AG09319 (cell line): Measurements from ENCODE around the gene TPTE.
"Not testable (repeated sequence)": the region's sequence is repeated elsewhere in the genome, so short reads cannot be mapped to it uniquely, and the experiment has no call there.

Experiments used
- DNase-seq: peaks from one replicate; pipeline ENCODE4 v3.0.0-alpha.2; 2010; ENCODE audit warnings: low read depth; ENCODE audit errors: extremely low read depth
- TF ChIP-seq, protein P1 (sequence below): IDR thresholded peaks from 2 replicates; pipeline ENCODE4 v1.5.1; 2011; ENCODE audit warnings: low read depth, mild to moderate bottlenecking, inconsistent platforms, low read length, moderate library complexity

TPTE gene

DNA sequence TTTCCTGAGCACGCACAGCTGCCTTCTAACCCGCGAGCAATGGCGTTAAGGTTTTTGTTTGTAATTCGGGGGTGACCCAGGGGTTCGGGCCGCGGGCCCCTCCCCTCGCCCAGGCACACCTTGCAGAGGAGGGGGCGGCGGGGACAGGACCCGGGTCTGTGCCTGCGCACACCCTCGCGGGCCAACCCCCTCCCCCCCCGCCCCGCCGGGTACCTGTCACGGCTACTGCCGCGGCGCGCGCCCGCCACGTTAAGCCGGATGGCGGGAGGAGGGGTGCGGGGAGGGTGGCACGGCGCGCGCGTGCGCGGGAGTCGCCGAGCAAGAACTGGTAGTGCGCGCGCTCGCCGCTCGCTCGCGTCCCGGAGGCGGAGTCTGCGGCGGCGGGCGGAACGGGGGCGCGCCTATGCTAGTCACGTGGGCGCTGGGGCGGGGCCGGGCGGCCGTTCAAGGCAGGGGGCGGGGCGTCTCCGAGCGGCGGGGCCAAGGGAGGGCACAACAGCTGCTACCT, at the start of gene TPTE:
TSS of gene TPTE (plus strand) at position 493 of the 508 bp plus-strand sequence. CDS start 17,141 bp downstream, outside the sequence.
- DNase-seq, result no peak
- TF ChIP-seq, protein P1, sequence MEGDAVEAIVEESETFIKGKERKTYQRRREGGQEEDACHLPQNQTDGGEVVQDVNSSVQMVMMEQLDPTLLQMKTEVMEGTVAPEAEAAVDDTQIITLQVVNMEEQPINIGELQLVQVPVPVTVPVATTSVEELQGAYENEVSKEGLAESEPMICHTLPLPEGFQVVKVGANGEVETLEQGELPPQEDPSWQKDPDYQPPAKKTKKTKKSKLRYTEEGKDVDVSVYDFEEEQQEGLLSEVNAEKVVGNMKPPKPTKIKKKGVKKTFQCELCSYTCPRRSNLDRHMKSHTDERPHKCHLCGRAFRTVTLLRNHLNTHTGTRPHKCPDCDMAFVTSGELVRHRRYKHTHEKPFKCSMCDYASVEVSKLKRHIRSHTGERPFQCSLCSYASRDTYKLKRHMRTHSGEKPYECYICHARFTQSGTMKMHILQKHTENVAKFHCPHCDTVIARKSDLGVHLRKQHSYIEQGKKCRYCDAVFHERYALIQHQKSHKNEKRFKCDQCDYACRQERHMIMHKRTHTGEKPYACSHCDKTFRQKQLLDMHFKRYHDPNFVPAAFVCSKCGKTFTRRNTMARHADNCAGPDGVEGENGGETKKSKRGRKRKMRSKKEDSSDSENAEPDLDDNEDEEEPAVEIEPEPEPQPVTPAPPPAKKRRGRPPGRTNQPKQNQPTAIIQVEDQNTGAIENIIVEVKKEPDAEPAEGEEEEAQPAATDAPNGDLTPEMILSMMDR, result no peak

DNA sequence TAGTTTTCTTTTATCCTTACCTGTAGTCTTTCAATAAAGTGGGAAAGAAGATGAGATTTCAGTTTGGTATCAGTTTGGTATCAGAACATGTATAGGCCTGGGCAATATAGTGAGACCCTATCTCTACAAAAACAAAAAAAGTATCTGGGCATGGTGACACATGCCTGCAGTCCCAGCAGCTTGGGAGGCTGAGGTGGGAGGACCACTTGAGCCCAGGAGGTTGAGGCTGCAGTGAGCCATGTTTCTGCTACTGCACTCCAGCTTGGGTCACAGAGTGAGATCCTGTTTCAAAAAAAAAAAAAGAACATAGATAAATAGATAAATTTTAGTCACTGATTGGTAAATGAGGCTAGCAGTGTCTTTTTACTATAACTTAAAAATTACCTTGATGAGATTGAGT, 49.4 kb upstream of the TPTE start:
- DNase-seq, result not testable (repeated sequence)

DNA sequence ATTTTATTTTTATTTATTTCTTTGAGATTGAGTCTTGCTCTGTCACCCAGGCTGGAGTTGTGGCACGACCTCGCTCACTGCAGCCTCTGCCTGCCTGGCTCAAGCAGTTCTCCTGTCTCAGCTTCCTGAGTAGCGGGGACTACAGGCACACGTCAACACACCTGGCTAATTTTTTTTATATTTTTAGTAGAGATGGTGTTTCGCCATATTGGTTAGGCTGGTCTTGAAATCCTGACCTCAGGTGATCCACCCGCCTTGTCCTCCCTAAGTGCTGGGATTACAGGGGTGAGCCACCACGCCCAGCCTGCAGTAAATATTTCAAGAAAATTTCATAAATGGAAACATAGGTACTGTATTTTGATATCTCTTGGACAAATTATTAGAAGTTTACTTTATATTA, 43.6 kb upstream of the TPTE start:
- not testable (repeated sequence) for DNase-seq

DNA sequence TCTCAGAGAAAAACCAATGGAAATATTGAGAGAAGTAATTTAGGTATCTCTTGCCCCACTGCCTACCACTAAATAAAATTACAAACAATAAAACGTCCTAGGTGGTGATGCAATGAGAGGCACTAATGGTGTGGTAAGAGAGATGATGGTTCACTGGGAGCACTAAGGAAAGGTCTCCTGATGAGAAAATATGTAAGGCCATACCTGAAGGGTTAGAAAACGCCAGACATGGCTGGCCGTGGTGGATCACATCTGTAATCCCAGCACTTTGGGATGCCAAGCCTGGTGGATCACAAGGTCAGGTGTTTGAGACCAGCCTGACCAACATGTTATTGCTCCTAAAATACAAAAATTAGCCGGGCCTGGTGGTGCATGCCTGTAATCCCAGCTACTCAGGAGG, 41.5 kb upstream of the TPTE start:
- DNase-seq, result not testable (repeated sequence)

DNA sequence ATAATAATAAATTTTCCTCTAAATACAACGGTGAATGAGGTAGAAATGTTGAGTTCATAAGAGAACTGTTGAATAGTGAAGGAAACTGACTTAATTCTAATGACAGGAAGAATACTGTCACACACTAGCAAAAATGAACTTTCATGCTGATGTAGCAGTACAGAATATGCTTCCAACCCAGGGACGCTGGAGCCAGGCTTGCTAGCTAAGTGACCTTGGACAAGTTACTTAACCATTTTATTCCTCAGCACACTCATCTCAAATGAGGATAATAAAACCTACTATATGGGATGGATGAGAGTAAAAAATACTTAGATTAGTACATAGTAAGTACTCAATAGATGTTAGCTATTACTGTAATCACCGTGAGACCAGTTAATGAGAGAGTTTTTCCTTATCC, 36.5 kb upstream of the TPTE start:
- DNase-seq, result not testable (repeated sequence)

DNA sequence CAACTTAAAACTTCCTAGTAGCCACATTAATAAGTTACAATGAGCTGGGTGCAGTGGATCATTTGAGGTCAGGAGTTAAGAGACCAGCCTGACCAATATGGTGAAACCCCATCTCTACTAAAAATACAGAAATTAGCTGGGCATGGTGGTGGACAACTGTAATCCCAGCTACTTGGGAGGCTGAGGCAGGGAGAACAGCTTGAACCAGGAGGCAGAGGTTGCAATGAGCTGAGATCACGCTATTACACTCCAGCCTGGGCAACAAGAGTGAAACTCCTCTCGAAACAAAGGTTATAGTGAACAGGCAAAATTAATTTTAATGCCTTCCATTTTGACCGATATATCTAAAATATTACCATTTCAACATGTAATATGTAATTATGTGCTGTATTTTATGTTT, 30.9 kb upstream of the TPTE start:
- not testable (repeated sequence) for DNase-seq

DNA sequence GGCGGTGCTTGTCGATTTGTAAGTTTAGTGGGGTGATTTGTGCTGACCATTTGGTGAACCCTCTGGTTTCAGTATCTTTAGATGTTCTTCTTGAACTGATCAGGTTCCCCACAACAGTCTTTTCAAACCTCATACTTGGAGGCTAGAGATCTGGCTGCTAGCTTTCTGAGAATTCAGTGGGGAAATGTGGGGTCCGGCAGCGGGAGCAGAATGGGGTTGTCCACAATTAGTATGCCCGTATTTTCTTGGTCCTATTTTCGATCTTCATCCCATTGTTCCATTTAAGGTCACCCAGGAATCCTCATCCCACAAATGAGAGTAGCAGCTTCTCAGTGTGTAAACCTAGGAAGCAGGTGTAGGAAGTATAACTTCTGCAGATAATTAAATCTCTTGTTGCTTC, 10.3 kb upstream of the TPTE start:
- TF ChIP-seq, protein P1, result no peak
- DNase-seq, result no peak

DNA sequence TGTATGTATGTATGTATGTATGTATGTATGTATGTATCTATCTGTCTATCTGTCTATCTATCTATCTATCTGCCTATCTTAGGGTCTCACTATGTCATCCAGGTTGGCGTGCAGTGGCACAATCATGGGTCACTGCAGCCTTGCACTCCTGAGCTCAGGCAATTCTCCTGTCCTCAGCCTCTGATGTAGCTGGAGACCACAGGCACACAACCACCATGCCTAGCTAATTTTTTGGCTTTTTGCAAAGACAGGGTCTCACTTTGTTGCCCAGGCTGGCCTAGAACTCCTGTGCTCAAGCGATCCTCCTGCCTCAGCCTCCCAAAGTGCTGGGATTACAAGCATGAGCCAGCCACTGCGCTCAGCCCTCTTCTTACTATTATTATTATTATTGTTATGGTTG, 4.5 kb upstream of the TPTE start:
- not testable (repeated sequence) for DNase-seq

DNA sequence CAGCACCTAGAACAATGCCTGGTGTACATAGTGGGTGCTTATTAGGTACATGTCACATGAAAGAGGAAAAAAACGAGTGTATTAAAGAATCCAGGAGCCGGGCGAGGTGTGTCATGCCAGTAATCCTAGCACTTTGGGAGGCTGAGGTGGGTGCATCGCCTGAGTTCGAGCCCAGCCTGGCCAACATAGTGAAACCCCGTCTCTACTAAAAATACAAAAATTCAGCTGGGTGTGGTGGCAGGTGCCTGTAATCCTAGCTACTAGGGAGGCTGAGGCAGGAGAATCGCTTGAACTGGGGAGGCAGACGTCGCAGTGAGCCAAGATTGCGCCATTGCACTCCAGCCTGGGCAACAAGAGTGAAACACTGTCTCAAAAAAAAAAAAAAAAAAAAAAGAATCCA, 3.5 kb upstream of the TPTE start:
- DNase-seq, result not testable (repeated sequence)

DNA sequence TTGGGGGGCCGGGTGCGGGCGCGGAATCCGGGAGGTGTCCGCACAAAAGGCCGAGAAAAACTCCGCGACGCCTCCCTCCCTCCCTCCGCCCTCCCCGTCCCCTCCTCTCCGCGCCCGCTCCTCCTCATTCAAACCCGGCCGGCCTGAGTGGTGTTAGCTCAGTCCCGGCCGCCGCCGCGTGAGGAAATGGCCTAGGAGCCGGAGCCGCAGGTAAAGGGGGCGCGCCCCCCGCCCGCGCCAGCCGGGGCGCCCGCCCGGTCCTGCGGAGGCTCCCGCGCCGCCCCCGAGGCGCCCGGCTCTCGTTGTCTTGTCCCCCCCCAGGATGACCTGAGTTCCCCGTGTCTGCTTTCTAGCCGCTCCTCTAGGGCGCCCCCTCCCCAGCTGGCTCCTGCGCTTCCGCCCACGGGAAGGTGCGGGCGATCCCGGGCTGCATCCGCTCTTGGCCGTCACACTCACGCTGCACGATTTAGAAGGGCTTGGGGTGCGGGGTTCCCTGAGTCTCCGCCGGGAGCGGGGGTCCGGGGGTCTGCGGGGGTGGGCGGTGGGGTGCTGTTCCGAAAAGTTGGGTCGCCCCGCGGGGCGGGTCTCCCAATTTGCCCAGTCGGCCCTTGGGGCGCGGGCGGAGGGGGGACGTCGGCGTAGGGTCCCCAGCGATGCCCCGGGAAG, 585 bp downstream of the TPTE start:
- not testable (repeated sequence) for DNase-seq

DNA sequence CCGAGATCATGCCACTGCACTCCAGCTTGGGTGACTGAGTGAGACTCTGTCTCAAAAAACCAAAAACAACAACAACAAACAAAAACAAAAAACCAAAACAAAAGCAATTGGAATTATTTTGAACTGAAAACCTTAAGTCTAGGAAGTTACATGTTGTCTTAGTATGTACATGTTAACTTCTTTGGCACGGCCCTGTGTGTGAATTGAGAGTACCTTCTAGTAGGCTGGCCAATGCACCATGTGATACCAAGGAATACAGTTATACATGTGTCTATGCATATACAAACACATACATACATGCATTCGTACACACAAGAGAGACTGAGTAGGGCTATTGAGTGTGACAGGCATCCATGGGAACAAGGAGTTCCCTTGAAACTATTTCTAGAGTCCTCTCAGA, 18.6 kb downstream of the TPTE start:
- TF ChIP-seq, protein P1, result no peak
- no peak for DNase-seq

DNA sequence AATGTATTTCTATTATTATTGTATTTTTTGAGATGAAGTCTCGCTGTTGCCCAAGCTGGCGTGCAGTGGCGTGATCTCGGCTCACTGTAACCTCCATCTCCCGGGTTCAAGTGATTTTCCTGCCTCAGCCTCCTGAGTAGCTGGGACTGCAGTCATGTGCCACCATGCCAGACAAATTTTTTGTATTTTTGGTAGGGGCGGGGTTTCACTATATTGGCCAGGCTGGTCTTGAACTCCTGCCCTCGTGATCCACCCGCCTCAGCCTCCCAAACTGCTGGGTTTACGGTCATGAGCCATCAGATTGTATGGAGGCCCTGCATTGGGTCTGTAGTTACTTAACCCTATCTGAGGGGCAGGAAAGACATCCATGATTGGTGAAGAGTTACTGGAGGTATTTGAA, 23.0 kb downstream of the TPTE start:
- not testable (repeated sequence) for DNase-seq

DNA sequence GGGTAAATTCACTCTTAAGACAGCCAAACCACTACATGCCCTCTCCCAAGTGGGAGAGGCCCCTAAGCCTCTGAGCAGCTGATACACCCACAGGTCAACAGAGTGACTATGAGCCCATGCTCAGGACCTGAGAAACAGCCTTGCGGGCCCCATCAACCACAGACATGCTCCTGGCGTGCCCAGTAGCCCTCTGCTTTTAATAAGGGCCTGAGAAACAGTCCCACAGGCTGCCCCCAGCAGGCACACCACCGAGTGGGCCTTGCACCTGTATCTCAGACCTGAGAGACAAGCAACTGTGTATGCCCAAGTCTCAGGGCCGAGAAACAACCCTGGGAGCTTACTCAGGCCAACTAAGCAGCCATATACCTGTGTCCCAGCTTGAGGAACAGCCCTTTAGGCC, 26.5 kb downstream of the TPTE start:
- not testable (repeated sequence) for DNase-seq

DNA sequence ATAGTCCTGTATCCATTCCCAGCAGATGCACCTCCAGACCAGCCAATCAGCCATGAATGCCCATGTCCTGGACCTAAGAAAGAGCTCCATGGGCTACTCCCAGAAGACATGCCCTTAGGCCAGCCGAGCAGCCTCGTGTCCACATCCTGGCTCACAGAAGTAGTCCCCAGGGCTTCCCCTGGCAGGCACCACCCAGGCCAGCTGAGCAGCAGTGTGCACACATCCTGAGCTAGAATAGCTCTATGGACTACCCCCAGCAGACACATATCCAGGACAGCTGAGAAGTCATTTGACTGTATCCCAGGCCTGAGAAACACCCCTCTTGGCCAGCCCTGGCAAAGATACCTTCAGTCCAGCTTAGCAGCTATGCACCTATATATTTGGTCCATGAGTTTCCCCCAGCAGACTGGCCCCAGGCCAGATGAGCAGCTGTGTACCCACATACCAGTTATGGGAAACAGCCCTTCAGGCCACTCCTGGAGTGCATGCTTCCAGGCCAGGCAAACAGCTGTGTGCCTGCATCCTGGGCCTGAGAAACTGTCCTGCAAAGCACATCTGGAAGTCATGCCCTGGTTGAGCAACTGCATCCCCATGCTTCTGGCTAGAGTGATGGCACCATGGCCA, 27.1 kb downstream of the TPTE start:
- DNase-seq, result not testable (repeated sequence)

DNA sequence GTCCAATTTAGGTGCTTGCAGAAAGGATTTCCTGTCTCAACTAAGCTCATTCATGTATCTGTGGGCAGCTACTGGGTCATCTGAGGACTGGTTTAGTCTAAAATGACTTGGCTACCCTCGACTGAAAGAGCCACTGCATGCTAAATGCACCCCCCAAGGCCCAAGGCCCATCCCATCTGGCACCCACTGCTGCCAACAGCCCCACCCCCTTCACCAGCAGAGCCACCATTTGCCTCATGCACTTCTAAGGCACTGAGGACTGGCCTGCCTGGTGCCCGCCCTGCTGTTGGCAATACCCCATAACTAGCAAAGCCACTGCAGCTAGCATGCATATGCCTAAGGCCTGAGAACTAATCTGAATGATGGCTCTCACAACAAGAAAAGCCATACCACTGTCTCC, 49.4 kb downstream of the TPTE start:
- not testable (repeated sequence) for DNase-seq

DNA sequence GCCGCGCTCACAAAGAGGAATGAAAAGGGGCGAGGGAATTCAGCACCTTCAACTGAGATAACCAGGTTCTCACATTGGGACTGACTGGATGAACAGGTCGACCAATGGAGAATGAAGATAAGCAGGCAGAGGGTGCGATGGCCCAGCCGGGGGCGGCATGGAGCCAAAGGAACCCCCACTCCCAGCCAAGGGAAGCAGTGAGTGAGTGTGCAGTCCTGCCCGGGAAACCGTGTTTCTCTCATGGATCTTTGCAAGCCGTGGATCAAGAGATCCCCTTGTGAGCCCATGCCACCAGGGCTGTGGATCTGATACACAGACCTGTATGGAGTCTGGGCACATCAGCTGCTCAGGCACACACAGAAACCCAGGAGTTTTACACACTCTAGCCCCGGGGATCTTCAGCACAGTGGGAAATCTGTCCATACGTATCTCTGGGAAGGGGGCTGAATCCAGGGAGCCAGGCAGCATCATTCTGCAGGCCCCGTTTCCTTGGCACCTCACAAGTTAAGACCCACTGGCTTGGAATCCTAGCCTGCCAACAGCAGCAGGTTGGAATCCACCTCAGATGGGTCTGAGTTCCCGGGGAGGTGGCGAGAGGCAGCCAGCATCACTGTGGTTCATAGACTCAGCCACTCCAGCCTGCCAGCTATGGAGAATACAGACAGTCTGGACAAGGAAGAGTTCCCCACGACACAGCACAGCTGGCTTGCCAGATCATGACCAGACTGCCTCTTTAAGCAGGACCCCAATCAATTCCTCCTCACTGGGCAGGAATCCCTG, 53.3 kb downstream of the TPTE start:
- not testable (repeated sequence) for DNase-seq
